Measurements from ENCODE around the gene PSORS1C1.
"Not testable (repeated sequence)": the region's sequence is repeated elsewhere in the genome, so short reads cannot be mapped to it uniquely, and the experiment has no call there.

PSORS1C1 gene

GRCh38 chr6:31114541-31114878 lies at the start of gene PSORS1C1:
Gene PSORS1C1 (plus strand): TSS chr6:31114800. CDS start chr6:31129633, 14,833 bp downstream.
- peak within 1 kb of the TSS; percentile 74 to 75 for H3K27ac ChIP-seq

GRCh38 chr6:31065556-31065955 lies 49.0 kb upstream of the PSORS1C1 start:
- DNase-seq, result no peak
- H3K9me3 ChIP-seq, result no peaks in the 10 kb centered on the region
- H3K4me3 ChIP-seq, result no peak overlapping the region
- peaks cover 0 to 7% of the 10 kb centered on the region in 2 donors for H3K27me3 ChIP-seq
- no peaks in the 10 kb centered on the region for H3K4me1 ChIP-seq
- no peaks in the 10 kb centered on the region for H3K36me3 ChIP-seq
- intact Hi-C loops (cut with DNase I; ENCODE audit: low total_unique reads), result no loop called here
- TF ChIP-seq CTCF (IDR thresholded peaks at IDR 0.05), result no peak
- no peak overlapping the region for H3K27ac ChIP-seq

More at GRCh38 chr6:31114541-31114878, at the start of gene PSORS1C1:
- H3K36me3 ChIP-seq, result no peaks in the 10 kb centered on the region
- no peaks in the 10 kb centered on the region for H3K9me3 ChIP-seq
- H3K27me3 ChIP-seq, result no peaks in the 10 kb centered on the region
- H3K4me3 ChIP-seq, result peak within 1 kb of the TSS; percentile 36 to 47
- H3K4me1 ChIP-seq, result peaks cover 0 to 45% (median 31%) of the 10 kb centered on the region in 4 donors
- intact Hi-C loops (cut with DNase I; ENCODE audit: low total_unique reads), result no loop called here
- TF ChIP-seq CTCF (IDR thresholded peaks at IDR 0.05), result no peak
- DNase-seq, result peak; percentile 92 to 94

- intact Hi-C loops (cut with DNase I; ENCODE audit: low total_unique reads); H3K27me3 ChIP-seq; H3K36me3 ChIP-seq; H3K4me3 ChIP-seq; H3K4me1 ChIP-seq; H3K9me3 ChIP-seq; DNase-seq; H3K27ac ChIP-seq: not testable (repeated sequence)
These were observed 47.6 kb upstream of the PSORS1C1 start for GRCh38 chr6:31067028-31067427.

GRCh38 chr6:31067891-31068668 lies 46.5 kb upstream of the PSORS1C1 start:
- DNase-seq; H3K9me3 ChIP-seq; H3K27ac ChIP-seq; intact Hi-C loops (cut with DNase I; ENCODE audit: low total_unique reads); H3K36me3 ChIP-seq; H3K4me3 ChIP-seq; H3K27me3 ChIP-seq; H3K4me1 ChIP-seq: not testable (repeated sequence)

- no peaks in the 10 kb centered on the region for H3K9me3 ChIP-seq
- intact Hi-C loops (cut with DNase I; ENCODE audit: low total_unique reads), result no loop called here
- H3K27me3 ChIP-seq, result peaks cover 0 to 4% of the 10 kb centered on the region in 2 donors
- DNase-seq, result peak; percentile 80 to 86
- no peak overlapping the region for H3K27ac ChIP-seq
- no peaks in the 10 kb centered on the region for H3K4me1 ChIP-seq
- H3K36me3 ChIP-seq, result no peaks in the 10 kb centered on the region
- peak; percentile 83 to 89 for TF ChIP-seq CTCF (IDR thresholded peaks at IDR 0.05)
- H3K4me3 ChIP-seq, result no peak overlapping the region
These were observed 45.8 kb upstream of the PSORS1C1 start for GRCh38 chr6:31068669-31069340.

GRCh38 chr6:31070711-31071197 lies 43.8 kb upstream of the PSORS1C1 start:
- no peaks in the 10 kb centered on the region for H3K9me3 ChIP-seq
- no peaks in the 10 kb centered on the region for H3K4me1 ChIP-seq
- no peak overlapping the region for H3K4me3 ChIP-seq
- intact Hi-C loops (cut with DNase I; ENCODE audit: low total_unique reads), result no loop called here
- H3K36me3 ChIP-seq, result no peaks in the 10 kb centered on the region
- no peak for DNase-seq
- peak in 1 of 2 experiments; percentile 18 for TF ChIP-seq CTCF (IDR thresholded peaks at IDR 0.05)
- H3K27me3 ChIP-seq, result peaks cover 0 to 4% of the 10 kb centered on the region in 2 donors
- H3K27ac ChIP-seq, result no peak overlapping the region

All from tibial artery (tissue), 4 donors.